ENCODE data around the gene ANKMY2. TPM values are rescaled to one million over a fixed set of nuclear protein-coding genes. Genes with fewer than 3 reads are reported as not detected.

ANKMY2 gene
- total RNA-seq, 1 donor from 2014 or later: 9.4 TPM

DNA sequence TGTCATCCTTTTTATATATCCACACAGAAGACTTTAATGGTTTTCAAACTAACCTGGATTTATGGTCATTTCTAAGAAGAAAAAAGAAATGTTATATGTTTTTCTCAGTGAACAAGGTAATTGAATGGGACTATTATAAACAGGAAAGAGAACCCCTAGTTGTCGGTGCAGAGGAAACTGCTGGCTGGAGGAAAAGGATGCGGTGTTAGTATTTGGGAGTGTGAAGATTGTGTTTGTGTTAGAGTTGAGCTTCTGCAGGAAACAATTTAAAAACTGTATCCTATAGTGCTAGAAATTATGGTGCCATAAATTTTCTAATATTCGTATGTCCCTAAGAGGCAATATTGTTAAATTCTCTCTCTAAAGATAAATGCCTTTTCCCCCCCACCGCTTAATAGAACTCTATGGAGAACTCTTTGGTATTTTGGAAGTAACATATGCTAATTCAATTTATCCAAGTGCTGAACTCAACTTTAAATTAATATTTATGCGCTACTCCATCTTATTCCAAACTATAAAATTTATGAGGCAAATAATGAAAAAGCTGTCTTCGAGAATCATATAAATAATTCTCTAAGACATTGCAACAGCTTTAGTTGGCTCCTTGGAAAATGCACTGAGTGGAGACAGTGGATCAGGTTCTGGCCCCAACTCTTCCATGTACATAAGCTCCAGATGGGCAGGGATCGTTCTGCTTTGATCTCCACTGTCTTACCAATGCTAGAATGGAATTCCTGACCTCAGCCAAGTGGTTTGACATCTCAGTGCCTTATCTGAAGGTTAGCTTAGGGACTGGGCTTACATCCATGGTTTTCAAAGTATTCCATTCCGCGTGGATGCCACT is 6.1 kb upstream of the ANKMY2 start:
- Mint-ChIP-seq H3K27ac (ENCODE audit: unreplicated experiment) (no peak overlapping the region), H3K9me3 (ENCODE audit: unreplicated experiment) (peaks cover 3% of the 10 kb centered on the region), H3K27me3 (ENCODE audit: unreplicated experiment) (no peaks in the 10 kb centered on the region), H3K4me3 (ENCODE audit: unreplicated experiment) (no peak overlapping the region), H3K36me3 (ENCODE audit: unreplicated experiment) (no peaks in the 10 kb centered on the region), H3K4me1 (ENCODE audit: low read depth, unreplicated experiment) (peaks cover 32% of the 10 kb centered on the region)
- no peak for DNase-seq
- TF ChIP-seq CTCF (IDR thresholded peaks at IDR 0.05; ENCODE audit: partially characterized antibody, unreplicated experiment): no peak

DNA sequence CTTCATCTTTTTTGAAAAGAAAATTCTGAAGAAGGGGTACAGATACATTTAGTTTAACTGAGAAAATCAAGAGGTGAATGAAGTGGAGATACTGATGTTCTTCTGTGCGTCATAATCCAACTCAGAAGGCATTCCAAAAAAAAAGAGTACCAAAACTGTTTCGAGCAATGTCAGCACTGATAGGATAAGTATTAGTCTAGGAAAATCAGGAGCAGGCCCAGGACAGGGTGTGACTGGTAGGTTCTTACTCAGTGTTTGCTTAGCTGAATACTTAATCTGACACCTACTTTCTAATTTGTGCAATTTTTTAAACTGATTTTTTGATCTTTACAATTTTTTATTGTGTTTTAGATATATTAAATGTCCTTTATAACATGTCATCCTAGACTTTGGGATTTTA is 4.7 kb upstream of the ANKMY2 start:
- Mint-ChIP-seq H3K9me3 (ENCODE audit: unreplicated experiment) (peaks cover 4% of the 10 kb centered on the region), H3K27me3 (ENCODE audit: unreplicated experiment) (peaks cover 5% of the 10 kb centered on the region), H3K4me3 (ENCODE audit: unreplicated experiment) (no peak overlapping the region), H3K4me1 (ENCODE audit: low read depth, unreplicated experiment) (peaks cover 28% of the 10 kb centered on the region), H3K36me3 (ENCODE audit: unreplicated experiment) (no peaks in the 10 kb centered on the region), H3K27ac (ENCODE audit: unreplicated experiment) (no peak overlapping the region)
- TF ChIP-seq CTCF (IDR thresholded peaks at IDR 0.05; ENCODE audit: partially characterized antibody, unreplicated experiment): no peak
- no peak for DNase-seq

- H3K36me3 Mint-ChIP-seq (ENCODE audit: unreplicated experiment): no peaks in the 10 kb centered on the region
- H3K4me1 Mint-ChIP-seq (ENCODE audit: low read depth, unreplicated experiment): peaks cover 31% of the 10 kb centered on the region
- H3K27me3 Mint-ChIP-seq (ENCODE audit: unreplicated experiment): peaks cover 5% of the 10 kb centered on the region
- DNase-seq: no peak
- peak overlapping the region; percentile 72 for H3K4me3 Mint-ChIP-seq (ENCODE audit: unreplicated experiment)
- no peak overlapping the region for H3K27ac Mint-ChIP-seq (ENCODE audit: unreplicated experiment)
- peaks cover 10% of the 10 kb centered on the region for H3K9me3 Mint-ChIP-seq (ENCODE audit: unreplicated experiment)
- TF ChIP-seq CTCF (IDR thresholded peaks at IDR 0.05; ENCODE audit: partially characterized antibody, unreplicated experiment): no peak
These were observed 3.6 kb upstream of the ANKMY2 start for GRCh38 chr7:16649196-16649595.

GRCh38 chr7:16648551-16648950 is 3.0 kb upstream of the ANKMY2 start:
- TF ChIP-seq CTCF (IDR thresholded peaks at IDR 0.05; ENCODE audit: partially characterized antibody, unreplicated experiment): no peak
- Mint-ChIP-seq H3K27ac (ENCODE audit: unreplicated experiment) (peak overlapping the region; percentile 10), H3K27me3 (ENCODE audit: unreplicated experiment) (peaks cover 9% of the 10 kb centered on the region), H3K36me3 (ENCODE audit: unreplicated experiment) (no peaks in the 10 kb centered on the region), H3K4me3 (ENCODE audit: unreplicated experiment) (peak overlapping the region; percentile 72), H3K9me3 (ENCODE audit: unreplicated experiment) (peaks cover 12% of the 10 kb centered on the region), H3K4me1 (ENCODE audit: low read depth, unreplicated experiment) (peaks cover 36% of the 10 kb centered on the region)
- no peak for DNase-seq

- peak overlapping the region; percentile 89 for H3K27ac Mint-ChIP-seq (ENCODE audit: unreplicated experiment)
- H3K36me3 Mint-ChIP-seq (ENCODE audit: unreplicated experiment): no peaks in the 10 kb centered on the region
- H3K9me3 Mint-ChIP-seq (ENCODE audit: unreplicated experiment): peaks cover 12% of the 10 kb centered on the region
- H3K27me3 Mint-ChIP-seq (ENCODE audit: unreplicated experiment): peaks cover 9% of the 10 kb centered on the region
- H3K4me3 Mint-ChIP-seq (ENCODE audit: unreplicated experiment): peak overlapping the region; percentile 90
- no peak for TF ChIP-seq CTCF (IDR thresholded peaks at IDR 0.05; ENCODE audit: partially characterized antibody, unreplicated experiment)
- DNase-seq: no peak
- H3K4me1 Mint-ChIP-seq (ENCODE audit: low read depth, unreplicated experiment): peaks cover 34% of the 10 kb centered on the region
These were observed 1.9 kb upstream of the ANKMY2 start for GRCh38 chr7:16647435-16647960.

Measured in glutamatergic neuron (in vitro differentiated cells).